ENCODE data around the gene RHBDF2. TPM values are rescaled to one million over a fixed set of nuclear protein-coding genes. Genes with fewer than 3 reads are reported as not detected.

RHBDF2 gene
- total RNA-seq, 2 experiments from 2014 or later: 144 to 173 TPM

DNA sequence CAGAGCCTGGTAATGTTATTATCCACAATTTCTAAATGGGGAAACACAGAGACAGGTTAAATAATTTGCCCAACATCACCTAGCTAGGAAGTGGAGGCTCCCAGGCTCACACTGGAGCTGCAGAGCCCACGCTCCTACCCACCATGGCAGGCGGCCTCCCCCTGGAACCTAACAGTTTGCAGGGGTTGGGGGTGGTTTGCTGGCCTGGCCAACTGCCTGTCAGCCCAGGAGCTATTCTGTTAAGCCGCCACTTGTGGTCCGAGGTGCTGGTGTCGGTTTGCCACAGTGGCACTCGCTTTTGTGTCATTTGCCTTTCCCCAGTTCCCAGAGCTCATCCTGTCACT lies 42.2 kb upstream of the RHBDF2 start:
- no peak for DNase-seq (ENCODE audit: low spot score)
- Histone ChIP-seq H3K9me2 (ENCODE audit: insufficient read depth, low read length) (no peaks in the 10 kb centered on the region), H2AFZ (ENCODE audit: low read length) (no peak overlapping the region), H3K79me2 (ENCODE audit: insufficient read depth, low read depth, low read length) (no peaks in the 10 kb centered on the region), H3K9me3 (ENCODE audit: low read length) (no peaks in the 10 kb centered on the region), H3K4me2 (ENCODE audit: low read length) (no peak overlapping the region), H3K4me1 (ENCODE audit: insufficient read depth, low read length, poor library complexity, severe bottlenecking) (peaks cover 24% of the 10 kb centered on the region), H4K20me1 (ENCODE audit: insufficient read depth, low read length) (no peaks in the 10 kb centered on the region), H3K36me3 (ENCODE audit: insufficient read depth, low read length) (no peaks in the 10 kb centered on the region), H3K27ac (ENCODE audit: low read depth, low read length, poor library complexity, severe bottlenecking) (no peak overlapping the region), H3K4me3 (ENCODE audit: low read depth, low read length, poor library complexity, severe bottlenecking) (no peak overlapping the region)
- ChIA-PET POLR2A (interaction anchor here (1.9 kb wide), 1 partner anchor 15 kb away, joined by 7 read pairs; no protein-coding TSS in a partner anchor), CTCF (ENCODE audit: unreplicated experiment) (no interaction called here)
- intact Hi-C loops (cut with micrococcal nuclease; ENCODE audit: unreplicated experiment): no loop called here
- BruUV-seq (replicated peaks): no TSS peak
- TF ChIP-seq, protein P1, sequence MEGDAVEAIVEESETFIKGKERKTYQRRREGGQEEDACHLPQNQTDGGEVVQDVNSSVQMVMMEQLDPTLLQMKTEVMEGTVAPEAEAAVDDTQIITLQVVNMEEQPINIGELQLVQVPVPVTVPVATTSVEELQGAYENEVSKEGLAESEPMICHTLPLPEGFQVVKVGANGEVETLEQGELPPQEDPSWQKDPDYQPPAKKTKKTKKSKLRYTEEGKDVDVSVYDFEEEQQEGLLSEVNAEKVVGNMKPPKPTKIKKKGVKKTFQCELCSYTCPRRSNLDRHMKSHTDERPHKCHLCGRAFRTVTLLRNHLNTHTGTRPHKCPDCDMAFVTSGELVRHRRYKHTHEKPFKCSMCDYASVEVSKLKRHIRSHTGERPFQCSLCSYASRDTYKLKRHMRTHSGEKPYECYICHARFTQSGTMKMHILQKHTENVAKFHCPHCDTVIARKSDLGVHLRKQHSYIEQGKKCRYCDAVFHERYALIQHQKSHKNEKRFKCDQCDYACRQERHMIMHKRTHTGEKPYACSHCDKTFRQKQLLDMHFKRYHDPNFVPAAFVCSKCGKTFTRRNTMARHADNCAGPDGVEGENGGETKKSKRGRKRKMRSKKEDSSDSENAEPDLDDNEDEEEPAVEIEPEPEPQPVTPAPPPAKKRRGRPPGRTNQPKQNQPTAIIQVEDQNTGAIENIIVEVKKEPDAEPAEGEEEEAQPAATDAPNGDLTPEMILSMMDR (conservative IDR thresholded peaks at IDR 0.05; ENCODE audit: low read length): no peak
- no peak for TF ChIP-seq EZH2phosphoT487 (IDR thresholded peaks at IDR 0.05; ENCODE audit: borderline replicate concordance, low read depth, low read length)

DNA sequence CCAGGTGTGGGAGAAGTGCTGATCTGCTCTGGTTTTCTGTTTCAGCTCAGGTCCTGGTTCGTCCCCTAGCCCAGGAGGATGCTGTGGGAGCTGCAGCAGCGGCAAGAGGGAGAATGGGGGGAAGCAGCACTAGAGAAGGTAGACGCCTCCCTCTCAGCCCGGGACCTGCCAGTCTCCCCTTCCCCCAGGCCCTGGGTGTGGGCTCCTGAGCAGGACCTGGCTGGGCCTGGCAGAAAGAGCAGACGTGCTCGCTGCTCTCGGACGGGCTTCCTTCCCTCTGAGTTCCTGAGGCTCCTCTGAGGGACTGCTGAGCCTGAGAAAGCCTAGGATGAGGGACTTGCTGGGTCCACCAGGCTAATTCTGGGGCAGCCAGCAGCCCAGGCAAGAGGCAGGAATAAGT lies 41.8 kb upstream of the RHBDF2 start:
- H4K20me1 ChIP-seq (ENCODE audit: insufficient read depth, low read length): no peaks in the 10 kb centered on the region
- H3K4me2 ChIP-seq (ENCODE audit: low read length): no peak overlapping the region
- H3K36me3 ChIP-seq (ENCODE audit: insufficient read depth, low read length): no peaks in the 10 kb centered on the region
- no peak overlapping the region for H3K27ac ChIP-seq (ENCODE audit: low read depth, low read length, poor library complexity, severe bottlenecking)
- DNase-seq (ENCODE audit: low spot score): no peak
- H2AFZ ChIP-seq (ENCODE audit: low read length): no peak overlapping the region
- TF ChIP-seq, protein P1 (conservative IDR thresholded peaks at IDR 0.05; ENCODE audit: low read length): no peak
- H3K79me2 ChIP-seq (ENCODE audit: insufficient read depth, low read depth, low read length): no peaks in the 10 kb centered on the region
- ChIA-PET POLR2A (interaction anchor here (1.9 kb wide), 1 partner anchor 15 kb away, joined by 7 read pairs; no protein-coding TSS in a partner anchor), CTCF (ENCODE audit: unreplicated experiment) (no interaction called here)
- no peak overlapping the region for H3K4me3 ChIP-seq (ENCODE audit: low read depth, low read length, poor library complexity, severe bottlenecking)
- intact Hi-C loops (cut with micrococcal nuclease; ENCODE audit: unreplicated experiment): no loop called here
- BruUV-seq (replicated peaks): no TSS peak
- no peaks in the 10 kb centered on the region for H3K9me2 ChIP-seq (ENCODE audit: insufficient read depth, low read length)
- H3K9me3 ChIP-seq (ENCODE audit: low read length): no peaks in the 10 kb centered on the region
- peaks cover 19% of the 10 kb centered on the region for H3K4me1 ChIP-seq (ENCODE audit: insufficient read depth, low read length, poor library complexity, severe bottlenecking)

DNA sequence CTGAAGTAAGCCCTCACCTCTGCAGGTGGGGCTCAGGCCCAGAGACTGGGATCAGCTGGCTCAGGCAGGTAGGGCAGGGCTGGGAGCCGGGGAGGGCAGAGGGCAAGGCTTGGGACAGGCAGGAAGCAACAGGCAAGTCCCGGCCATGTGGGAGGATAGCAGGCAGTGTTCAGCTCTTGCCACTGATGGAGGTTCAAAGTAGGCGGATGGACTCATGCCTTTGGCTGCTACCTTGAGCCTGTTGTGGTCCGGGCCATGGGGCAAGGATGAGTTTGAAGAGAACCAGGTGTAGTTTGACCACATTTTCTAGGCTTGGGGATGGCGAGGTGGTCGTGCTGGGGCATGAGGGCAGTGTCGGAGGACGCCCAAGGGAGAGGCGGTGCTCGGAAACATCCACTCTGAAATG lies 41.3 kb upstream of the RHBDF2 start:
- TF ChIP-seq EZH2phosphoT487 (IDR thresholded peaks at IDR 0.05; ENCODE audit: borderline replicate concordance, low read depth, low read length): no peak
- TF ChIP-seq, protein P1 (conservative IDR thresholded peaks at IDR 0.05; ENCODE audit: low read length): no peak
- no peak for DNase-seq (ENCODE audit: low spot score)
- H3K9me3 ChIP-seq (ENCODE audit: low read length): no peaks in the 10 kb centered on the region
- no peak overlapping the region for H3K4me2 ChIP-seq (ENCODE audit: low read length)
- H3K4me3 ChIP-seq (ENCODE audit: low read depth, low read length, poor library complexity, severe bottlenecking): no peak overlapping the region
- H4K20me1 ChIP-seq (ENCODE audit: insufficient read depth, low read length): no peaks in the 10 kb centered on the region
- ChIA-PET POLR2A (interaction anchor here (1.9 kb wide), 1 partner anchor 14 kb away, joined by 7 read pairs; no protein-coding TSS in a partner anchor), CTCF (ENCODE audit: unreplicated experiment) (no interaction called here)
- no TSS peak for BruUV-seq (replicated peaks)
- H3K4me1 ChIP-seq (ENCODE audit: insufficient read depth, low read length, poor library complexity, severe bottlenecking): peaks cover 15% of the 10 kb centered on the region
- no peaks in the 10 kb centered on the region for H3K79me2 ChIP-seq (ENCODE audit: insufficient read depth, low read depth, low read length)
- no peaks in the 10 kb centered on the region for H3K9me2 ChIP-seq (ENCODE audit: insufficient read depth, low read length)
- intact Hi-C loops (cut with micrococcal nuclease; ENCODE audit: unreplicated experiment): no loop called here
- H2AFZ ChIP-seq (ENCODE audit: low read length): no peak overlapping the region
- no peaks in the 10 kb centered on the region for H3K36me3 ChIP-seq (ENCODE audit: insufficient read depth, low read length)
- no peak overlapping the region for H3K27ac ChIP-seq (ENCODE audit: low read depth, low read length, poor library complexity, severe bottlenecking)
